Measurements from ENCODE around the gene STXBP5. TPM values are rescaled to one million over a fixed set of nuclear protein-coding genes. Genes with fewer than 3 reads are reported as not detected.

Gene STXBP5
- total RNA-seq, 2 donors from 2014 or later, result 34.4 to 59.9 TPM

Small RNAs within 50 kb of the gene (small RNA-seq; reads per million reads assigned to genes)
- gene AL355365.1, result 0 reads per million in 2 donors
